GM12873 (cell line): ENCODE measurements around the gene PRKG1.

Experiments used
- TF ChIP-seq, protein P1 (sequence below): IDR thresholded peaks from 2 replicates; pipeline ENCODE4 v1.5.1; 2012; ENCODE audit warnings: low read depth, mild to moderate bottlenecking, moderate library complexity, low read length, control low read depth; ENCODE audit not compliant: insufficient read depth; ENCODE audit errors: missing control alignments

PRKG1 gene

DNA sequence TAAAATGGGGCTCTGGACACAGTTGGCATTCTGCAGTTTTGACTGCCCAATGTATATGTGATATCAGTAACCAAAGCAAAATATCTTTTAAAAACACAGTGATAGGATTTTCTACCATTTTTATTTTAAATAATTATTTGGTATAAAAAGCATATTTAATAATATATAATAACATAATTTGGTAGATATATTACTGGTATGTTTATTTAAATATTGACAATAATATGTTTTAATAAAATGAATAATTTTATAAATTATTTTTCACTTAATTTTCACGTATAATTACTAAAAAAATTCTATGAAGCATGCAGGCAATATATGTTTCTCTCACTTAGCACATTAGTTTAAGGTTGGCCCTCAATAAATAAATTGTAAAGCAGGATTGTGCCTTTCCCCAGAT, 269.1 kb downstream of the PRKG1 start:
- TF ChIP-seq, protein P1, sequence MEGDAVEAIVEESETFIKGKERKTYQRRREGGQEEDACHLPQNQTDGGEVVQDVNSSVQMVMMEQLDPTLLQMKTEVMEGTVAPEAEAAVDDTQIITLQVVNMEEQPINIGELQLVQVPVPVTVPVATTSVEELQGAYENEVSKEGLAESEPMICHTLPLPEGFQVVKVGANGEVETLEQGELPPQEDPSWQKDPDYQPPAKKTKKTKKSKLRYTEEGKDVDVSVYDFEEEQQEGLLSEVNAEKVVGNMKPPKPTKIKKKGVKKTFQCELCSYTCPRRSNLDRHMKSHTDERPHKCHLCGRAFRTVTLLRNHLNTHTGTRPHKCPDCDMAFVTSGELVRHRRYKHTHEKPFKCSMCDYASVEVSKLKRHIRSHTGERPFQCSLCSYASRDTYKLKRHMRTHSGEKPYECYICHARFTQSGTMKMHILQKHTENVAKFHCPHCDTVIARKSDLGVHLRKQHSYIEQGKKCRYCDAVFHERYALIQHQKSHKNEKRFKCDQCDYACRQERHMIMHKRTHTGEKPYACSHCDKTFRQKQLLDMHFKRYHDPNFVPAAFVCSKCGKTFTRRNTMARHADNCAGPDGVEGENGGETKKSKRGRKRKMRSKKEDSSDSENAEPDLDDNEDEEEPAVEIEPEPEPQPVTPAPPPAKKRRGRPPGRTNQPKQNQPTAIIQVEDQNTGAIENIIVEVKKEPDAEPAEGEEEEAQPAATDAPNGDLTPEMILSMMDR: no peak

DNA sequence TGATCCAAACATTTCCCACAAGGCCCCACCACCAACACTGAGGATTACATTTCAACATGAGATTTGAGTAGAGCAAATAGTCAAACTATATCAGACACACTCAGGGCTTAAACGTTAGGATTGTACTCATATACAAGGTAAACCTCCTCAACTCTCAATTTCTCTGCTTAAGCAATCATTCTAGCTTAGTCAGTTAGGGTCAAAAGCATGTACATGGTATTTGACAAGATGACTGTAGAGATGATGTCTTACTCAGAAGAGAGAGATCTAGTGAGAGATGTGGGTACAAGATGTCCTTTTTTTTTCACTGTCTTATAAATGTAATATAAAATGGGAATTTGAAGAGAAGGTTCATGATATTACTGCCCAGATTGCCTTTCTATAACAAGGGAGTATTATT, 270.1 kb downstream of the PRKG1 start:
- TF ChIP-seq, protein P1: no peak

DNA sequence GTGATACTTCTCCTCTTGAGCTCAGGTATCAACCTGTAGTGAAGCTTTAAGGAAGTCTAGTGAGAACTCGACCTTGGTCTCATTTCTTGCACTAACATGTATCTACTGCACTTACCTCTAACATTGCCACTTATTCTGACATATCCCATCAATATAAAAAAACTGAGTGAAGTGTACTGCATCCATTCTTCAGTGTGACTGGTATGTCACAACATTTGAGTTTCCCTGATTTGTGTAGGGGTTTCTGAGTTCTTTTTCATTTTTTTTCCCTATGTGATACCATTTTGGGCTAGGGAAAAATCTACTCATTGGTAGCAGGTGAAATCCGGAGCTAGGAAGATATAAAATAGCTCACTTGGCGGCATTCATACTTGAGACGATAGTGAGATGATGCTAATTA, 274.3 kb downstream of the PRKG1 start:
- TF ChIP-seq, protein P1: no peak

DNA sequence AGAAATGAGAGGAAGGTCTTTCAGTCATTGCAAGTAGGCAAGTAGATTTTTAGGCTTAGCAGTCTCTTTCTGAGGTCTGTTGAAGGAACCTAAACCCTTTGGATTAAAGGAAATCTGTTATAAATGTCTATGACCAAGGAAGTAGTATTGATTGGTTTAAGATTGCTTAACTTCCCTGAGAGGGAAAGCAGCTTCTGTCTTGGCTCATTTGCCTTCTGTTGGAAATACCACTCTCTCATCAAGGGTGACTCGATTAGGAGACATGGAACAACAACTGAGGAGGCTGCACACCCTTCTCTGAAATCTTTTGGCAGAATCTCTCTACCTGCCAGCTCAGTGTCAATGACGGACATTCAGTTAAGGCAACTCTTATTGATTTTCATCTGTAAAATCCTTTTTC, 282.9 kb downstream of the PRKG1 start:
- TF ChIP-seq, protein P1: no peak

DNA sequence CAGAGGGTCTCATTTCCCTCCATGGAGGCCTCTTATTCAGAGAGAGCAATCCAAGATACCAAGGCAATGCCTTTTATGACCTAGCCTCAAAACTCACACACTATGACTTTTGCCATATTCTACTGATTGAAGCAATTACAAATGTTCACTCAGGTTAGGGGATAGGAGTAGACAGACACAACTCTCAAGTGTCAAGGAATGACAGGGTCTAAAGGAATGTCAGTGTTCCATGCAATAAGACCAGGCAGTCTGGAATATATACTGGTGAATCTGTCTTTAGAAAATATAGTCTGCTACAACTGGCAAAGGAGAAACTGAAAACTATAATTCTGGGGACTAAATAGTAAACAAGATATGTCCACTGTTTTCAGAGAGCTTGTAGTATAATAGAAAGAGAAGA, 283.9 kb downstream of the PRKG1 start:
- TF ChIP-seq, protein P1: no peak

- TF ChIP-seq, protein P1: no peak
Observed at GRCh38 chr10:51363415-51363814, 289.1 kb downstream of the PRKG1 start.

- TF ChIP-seq, protein P1: no peak
Observed at GRCh38 chr10:51364674-51365073, 290.4 kb downstream of the PRKG1 start.
